Osteocyte (in vitro differentiated cells): Measurements from ENCODE around the gene PHACTR1. TPM values are rescaled to one million over a fixed set of nuclear protein-coding genes. Genes with fewer than 3 reads are reported as not detected.

Experiments
- DNase-seq: peaks from one replicate; pipeline ENCODE4 v3.0.0; 2021; ENCODE audit warnings: mixed read lengths; ENCODE audit not compliant: unreplicated experiment; ENCODE audit errors: extremely low spot score
- H3K27ac Mint-ChIP-seq: one replicate; pipeline ENCODE4 v1.8.0; 2021; ENCODE audit warnings: mild to moderate bottlenecking, mixed read lengths; ENCODE audit not compliant: unreplicated experiment
- H3K27me3 Mint-ChIP-seq: one replicate; pipeline ENCODE4 v1.8.0; 2021; ENCODE audit warnings: mixed read lengths; ENCODE audit not compliant: unreplicated experiment
- H3K36me3 Mint-ChIP-seq: one replicate; pipeline ENCODE4 v1.8.0; 2021; ENCODE audit warnings: mixed read lengths; ENCODE audit not compliant: unreplicated experiment
- H3K4me1 Mint-ChIP-seq: one replicate; pipeline ENCODE4 v1.8.0; 2021; ENCODE audit warnings: mixed read lengths; ENCODE audit not compliant: unreplicated experiment
- H3K4me3 Mint-ChIP-seq: one replicate; pipeline ENCODE4 v1.8.0; 2021; ENCODE audit warnings: mild to moderate bottlenecking, moderate library complexity, mixed read lengths; ENCODE audit not compliant: unreplicated experiment
- H3K9me3 Mint-ChIP-seq: one replicate; pipeline ENCODE4 v1.8.0; 2021; ENCODE audit warnings: mixed read lengths; ENCODE audit not compliant: unreplicated experiment
- CTCF ChIP-seq: fragments of 200-600 bp; sonication (generic); IDR thresholded peaks from 2 replicates; pipeline ENCODE4 v1.5.0; 2021; ENCODE audit warnings: antibody characterized with exemption, mild to moderate bottlenecking, moderate library complexity
- total RNA-seq: library from RNA; stranded (reverse); gene quantifications from 2 replicates; pipeline ENCODE4 v1.2.1, GENCODE V29; 2021

PHACTR1 gene
- total RNA-seq, 1 donor from 2014 or later: 1.0 TPM

GRCh38 chr6:12890171-12890790, 173.7 kb downstream of the PHACTR1 start:
- H3K4me3 Mint-ChIP-seq: no peak overlapping the region
- no peak overlapping the region for H3K27ac Mint-ChIP-seq
- H3K36me3 Mint-ChIP-seq: peaks cover 2% of the 10 kb centered on the region
- DNase-seq: no peak
- TF ChIP-seq CTCF: peak; percentile 37
- no peaks in the 10 kb centered on the region for H3K27me3 Mint-ChIP-seq
- H3K9me3 Mint-ChIP-seq: peaks cover 14% of the 10 kb centered on the region
- peaks cover 11% of the 10 kb centered on the region for H3K4me1 Mint-ChIP-seq

GRCh38 chr6:12891595-12891994, 175.0 kb downstream of the PHACTR1 start:
- Mint-ChIP-seq H3K36me3 (peaks cover 2% of the 10 kb centered on the region), H3K4me1 (peaks cover 11% of the 10 kb centered on the region), H3K27ac (no peak overlapping the region), H3K9me3 (peaks cover 14% of the 10 kb centered on the region), H3K27me3 (peaks cover 4% of the 10 kb centered on the region), H3K4me3 (no peak overlapping the region)
- no peak for TF ChIP-seq CTCF
- DNase-seq: no peak

GRCh38 chr6:12892151-12892550, 175.6 kb downstream of the PHACTR1 start:
- no peak for TF ChIP-seq CTCF
- Mint-ChIP-seq H3K36me3 (peaks cover 2% of the 10 kb centered on the region), H3K27me3 (peaks cover 8% of the 10 kb centered on the region), H3K27ac (no peak overlapping the region), H3K4me1 (peaks cover 11% of the 10 kb centered on the region), H3K9me3 (peaks cover 14% of the 10 kb centered on the region), H3K4me3 (no peak overlapping the region)
- DNase-seq: no peak

- no peak overlapping the region for H3K27ac Mint-ChIP-seq
- no peak for TF ChIP-seq CTCF
- peaks cover 11% of the 10 kb centered on the region for H3K4me1 Mint-ChIP-seq
- H3K36me3 Mint-ChIP-seq: peaks cover 2% of the 10 kb centered on the region
- no peak overlapping the region for H3K4me3 Mint-ChIP-seq
- H3K9me3 Mint-ChIP-seq: peaks cover 14% of the 10 kb centered on the region
- DNase-seq: no peak
- H3K27me3 Mint-ChIP-seq: peaks cover 14% of the 10 kb centered on the region
Measured at GRCh38 chr6:12893036-12893435, 176.5 kb downstream of the PHACTR1 start.

- no peak for DNase-seq
- Mint-ChIP-seq H3K27me3 (peaks cover 28% of the 10 kb centered on the region), H3K4me3 (no peak overlapping the region), H3K9me3 (peaks cover 10% of the 10 kb centered on the region), H3K36me3 (no peaks in the 10 kb centered on the region), H3K27ac (no peak overlapping the region), H3K4me1 (peaks cover 11% of the 10 kb centered on the region)
- TF ChIP-seq CTCF: no peak
Measured at GRCh38 chr6:12895721-12896120, 179.2 kb downstream of the PHACTR1 start.
